ENCODE results near the gene EXOC3.

The EXOC3 gene

GRCh38 chr5:403995-404394, 39.0 kb upstream of the EXOC3 start:
- no peak for TF ChIP-seq CTCF (IDR thresholded peaks at IDR 0.05; ENCODE audit: low read length, missing control alignments)
- DNase-seq (ENCODE audit: low read depth): no peak
- no peak overlapping the region for H3K4me3 ChIP-seq (replicated peaks; ENCODE audit: low read depth, low read length)

- H3K4me3 ChIP-seq (replicated peaks; ENCODE audit: low read depth, low read length): no peak overlapping the region
- DNase-seq (ENCODE audit: low read depth): no peak
- no peak for TF ChIP-seq CTCF (IDR thresholded peaks at IDR 0.05; ENCODE audit: low read length, missing control alignments)
These were observed 38.2 kb upstream of the EXOC3 start for GRCh38 chr5:404666-405241.

- DNase-seq (ENCODE audit: low read depth): no peak
- no peak for TF ChIP-seq CTCF (IDR thresholded peaks at IDR 0.05; ENCODE audit: low read length, missing control alignments)
- no peak overlapping the region for H3K4me3 ChIP-seq (replicated peaks; ENCODE audit: low read depth, low read length)
These were observed 37.6 kb upstream of the EXOC3 start for GRCh38 chr5:405421-405820.

GRCh38 chr5:406041-406440, 36.9 kb upstream of the EXOC3 start:
- no peak for DNase-seq (ENCODE audit: low read depth)
- H3K4me3 ChIP-seq (replicated peaks; ENCODE audit: low read depth, low read length): no peak overlapping the region
- TF ChIP-seq CTCF (IDR thresholded peaks at IDR 0.05; ENCODE audit: low read length, missing control alignments): no peak

- TF ChIP-seq CTCF (IDR thresholded peaks at IDR 0.05; ENCODE audit: low read length, missing control alignments): no peak
- no peak overlapping the region for H3K4me3 ChIP-seq (replicated peaks; ENCODE audit: low read depth, low read length)
- DNase-seq (ENCODE audit: low read depth): no peak
These were observed 35.9 kb upstream of the EXOC3 start for GRCh38 chr5:407051-407450.

- no peak overlapping the region for H3K4me3 ChIP-seq (replicated peaks; ENCODE audit: low read depth, low read length)
- no peak for TF ChIP-seq CTCF (IDR thresholded peaks at IDR 0.05; ENCODE audit: low read length, missing control alignments)
- no peak for DNase-seq (ENCODE audit: low read depth)
These were observed 35.1 kb upstream of the EXOC3 start for GRCh38 chr5:407801-408268.

- TF ChIP-seq CTCF (IDR thresholded peaks at IDR 0.05; ENCODE audit: low read length, missing control alignments): no peak
- no peak for DNase-seq (ENCODE audit: low read depth)
- no peak overlapping the region for H3K4me3 ChIP-seq (replicated peaks; ENCODE audit: low read depth, low read length)
These were observed 32.0 kb upstream of the EXOC3 start for GRCh38 chr5:410911-411517.
